Coronary artery (tissue), 2 donors: ENCODE data around the gene ZNF354C.
A peak's percentile ranks its signal among the peaks of the same experiment; 100 is the strongest.

Experiments
- DNase-seq: peaks from one replicate; pipeline ENCODE4 v3.0.0-alpha.2; 2017; ENCODE audit warnings: low spot score
- H3K27ac ChIP-seq, 2 donors: fragments of 200-600 bp; sonication (generic); one replicate each; pipeline ENCODE4 v1.5.1; 2016 to 2019
- H3K4me3 ChIP-seq: fragments of 200-600 bp; sonication (generic); 2 replicates; pipeline ENCODE4 v1.5.1; 2016; ENCODE audit warnings: mild to moderate bottlenecking, moderate library complexity
- TF ChIP-seq, protein P1 (sequence below): fragments of 200-600 bp; sonication (generic); IDR thresholded peaks from one replicate; pipeline ENCODE4 v1.5.1; 2019; ENCODE audit warnings: antibody characterized with exemption

ZNF354C gene

DNA sequence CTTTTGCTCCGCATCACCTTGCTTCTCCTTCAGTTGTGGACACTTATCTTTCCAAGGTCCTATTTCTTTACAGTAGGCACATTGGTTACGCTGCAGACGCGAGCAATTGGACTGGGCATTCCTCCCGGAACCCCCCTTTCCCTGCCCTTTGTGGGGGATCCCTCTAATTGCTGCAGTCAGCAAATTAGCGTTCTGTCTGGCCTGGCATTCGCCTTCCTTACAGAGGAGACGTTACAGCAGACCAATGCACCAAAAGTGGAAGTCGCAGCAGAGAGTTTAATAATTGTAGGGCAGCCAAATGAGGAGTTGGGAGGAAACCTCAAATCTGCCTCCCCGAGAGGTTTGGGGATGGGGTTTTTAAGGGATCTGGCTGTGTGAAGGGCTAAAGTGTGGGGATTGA, 5.3 kb upstream of the ZNF354C start:
- DNase-seq = no peak
- no peak overlapping the region for H3K27ac ChIP-seq
- H3K4me3 ChIP-seq = no peak overlapping the region
- TF ChIP-seq, protein P1, sequence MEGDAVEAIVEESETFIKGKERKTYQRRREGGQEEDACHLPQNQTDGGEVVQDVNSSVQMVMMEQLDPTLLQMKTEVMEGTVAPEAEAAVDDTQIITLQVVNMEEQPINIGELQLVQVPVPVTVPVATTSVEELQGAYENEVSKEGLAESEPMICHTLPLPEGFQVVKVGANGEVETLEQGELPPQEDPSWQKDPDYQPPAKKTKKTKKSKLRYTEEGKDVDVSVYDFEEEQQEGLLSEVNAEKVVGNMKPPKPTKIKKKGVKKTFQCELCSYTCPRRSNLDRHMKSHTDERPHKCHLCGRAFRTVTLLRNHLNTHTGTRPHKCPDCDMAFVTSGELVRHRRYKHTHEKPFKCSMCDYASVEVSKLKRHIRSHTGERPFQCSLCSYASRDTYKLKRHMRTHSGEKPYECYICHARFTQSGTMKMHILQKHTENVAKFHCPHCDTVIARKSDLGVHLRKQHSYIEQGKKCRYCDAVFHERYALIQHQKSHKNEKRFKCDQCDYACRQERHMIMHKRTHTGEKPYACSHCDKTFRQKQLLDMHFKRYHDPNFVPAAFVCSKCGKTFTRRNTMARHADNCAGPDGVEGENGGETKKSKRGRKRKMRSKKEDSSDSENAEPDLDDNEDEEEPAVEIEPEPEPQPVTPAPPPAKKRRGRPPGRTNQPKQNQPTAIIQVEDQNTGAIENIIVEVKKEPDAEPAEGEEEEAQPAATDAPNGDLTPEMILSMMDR = no peak

DNA sequence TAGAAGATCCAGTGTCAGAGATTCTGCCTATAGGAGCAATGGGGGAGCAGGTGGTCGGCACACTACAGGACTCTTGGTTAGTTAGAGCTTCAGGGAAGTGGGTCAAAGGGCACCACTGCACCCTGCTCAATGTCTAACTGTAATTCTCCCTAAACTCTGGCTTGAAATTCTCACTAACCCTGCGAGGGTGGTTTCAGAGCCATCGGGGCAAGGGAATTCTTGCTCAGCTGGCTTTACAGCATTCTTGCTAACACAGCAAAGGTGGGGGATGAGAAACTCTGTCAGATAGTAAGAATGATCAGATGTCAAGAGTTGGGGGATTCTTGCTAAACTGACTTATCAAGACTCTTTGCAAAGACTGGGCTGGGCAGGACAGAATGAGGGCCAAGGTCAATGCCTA, 4.7 kb upstream of the ZNF354C start:
- no peak overlapping the region for H3K4me3 ChIP-seq
- no peak for DNase-seq
- TF ChIP-seq, protein P1 = no peak
- H3K27ac ChIP-seq = no peak overlapping the region

DNA sequence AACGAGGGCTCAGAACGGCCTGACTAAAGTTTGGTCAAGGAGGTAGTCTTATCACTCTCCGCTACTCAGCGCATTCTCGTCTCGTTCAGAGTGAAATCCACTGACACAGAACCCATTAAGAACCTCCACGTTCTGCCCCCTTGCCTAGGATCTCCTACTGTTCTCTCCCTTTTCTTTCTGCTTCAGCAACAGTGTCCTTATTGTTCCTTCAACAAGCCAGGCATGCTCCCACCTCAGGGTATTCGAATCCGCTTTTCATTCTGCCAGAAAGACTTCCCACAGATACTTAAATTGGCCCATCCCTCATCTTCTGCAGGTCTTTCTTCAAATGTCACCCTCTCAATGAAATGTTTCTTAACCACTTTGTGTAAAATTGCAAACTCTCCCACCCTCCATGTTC, 4.3 kb upstream of the ZNF354C start:
- H3K27ac ChIP-seq = no peak overlapping the region
- TF ChIP-seq, protein P1 = no peak
- DNase-seq = no peak
- H3K4me3 ChIP-seq = no peak overlapping the region

DNA sequence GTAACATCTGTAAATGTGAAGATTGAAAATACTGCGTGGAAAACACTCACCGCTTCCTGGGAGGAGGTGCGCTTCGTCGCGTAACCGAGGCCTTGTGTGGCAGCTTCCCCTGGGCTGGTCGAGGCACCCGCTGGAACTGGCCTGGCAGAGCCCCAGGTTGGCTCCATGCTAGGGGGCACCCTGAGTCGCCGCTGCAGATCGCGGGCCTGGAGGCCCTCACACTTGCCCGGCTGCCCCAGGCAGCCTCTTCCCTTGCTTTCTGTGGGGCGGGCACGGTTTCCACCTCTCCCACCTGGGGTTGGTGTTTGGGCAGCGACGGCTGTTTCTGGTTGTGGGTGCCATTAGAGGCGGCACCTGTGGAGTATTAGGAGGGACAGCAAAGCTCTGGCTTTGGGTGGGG, 852 bp downstream of the ZNF354C start:
- Histone ChIP-seq H3K4me3 (peak overlapping the region; percentile 98), H3K27ac (peak overlapping the region in 1 of 2 donors; percentile 88)
- TF ChIP-seq, protein P1 = no peak
- DNase-seq = no peak

DNA sequence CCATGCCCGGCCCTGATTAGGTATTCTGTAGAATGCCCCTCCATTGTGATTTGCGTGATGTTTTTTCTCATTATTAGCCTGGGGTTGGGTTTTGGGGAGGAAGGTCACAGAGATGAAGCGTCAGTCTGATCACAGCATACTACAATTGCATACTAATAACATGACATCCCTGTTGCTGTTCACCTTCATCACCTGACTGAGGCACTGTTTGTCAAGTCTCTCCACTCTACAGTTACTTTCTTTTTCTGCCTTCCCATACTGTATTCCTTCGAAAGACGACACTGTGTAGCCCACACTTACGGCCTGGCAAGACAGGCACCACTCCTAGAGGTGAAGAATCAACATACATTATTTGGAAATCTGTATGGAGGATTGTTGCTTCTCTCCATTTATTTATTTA, 5.5 kb downstream of the ZNF354C start:
- H3K4me3 ChIP-seq = no peak overlapping the region
- no peak for DNase-seq
- TF ChIP-seq, protein P1 = no peak
- no peak overlapping the region for H3K27ac ChIP-seq

DNA sequence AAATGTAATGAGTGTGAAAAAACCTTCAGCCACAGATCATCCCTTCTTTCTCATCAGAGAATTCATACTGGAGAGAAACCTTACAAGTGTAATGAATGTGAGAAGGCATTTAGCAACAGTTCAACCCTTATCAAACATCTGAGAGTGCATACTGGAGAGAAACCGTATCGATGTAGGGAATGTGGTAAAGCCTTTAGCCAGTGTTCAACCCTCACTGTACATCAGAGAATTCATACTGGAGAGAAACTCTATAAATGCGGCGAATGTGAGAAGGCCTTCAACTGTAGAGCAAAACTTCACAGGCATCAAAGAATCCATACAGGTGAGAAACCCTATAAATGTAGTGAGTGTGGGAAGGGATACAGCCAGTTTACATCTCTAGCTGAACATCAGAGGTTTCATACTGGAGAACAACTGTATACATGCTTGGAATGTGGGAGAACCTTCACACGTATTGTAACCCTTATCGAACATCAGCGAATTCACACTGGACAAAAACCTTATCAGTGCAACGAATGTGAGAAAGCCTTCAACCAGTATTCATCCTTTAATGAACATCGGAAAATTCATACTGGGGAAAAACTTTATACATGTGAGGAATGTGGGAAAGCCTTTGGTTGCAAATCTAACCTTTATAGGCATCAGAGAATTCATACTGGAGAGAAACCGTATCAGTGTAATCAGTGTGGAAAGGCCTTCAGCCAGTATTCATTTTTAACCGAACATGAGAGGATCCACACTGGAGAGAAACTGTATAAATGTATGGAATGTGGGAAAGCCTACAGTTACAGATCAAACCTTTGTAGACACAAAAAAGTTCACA, 19.2 kb downstream of the ZNF354C start:
- Histone ChIP-seq H3K4me3 (peak overlapping the region; percentile 12), H3K27ac (no peak overlapping the region)
- no peak for DNase-seq
- TF ChIP-seq, protein P1 = no peak

DNA sequence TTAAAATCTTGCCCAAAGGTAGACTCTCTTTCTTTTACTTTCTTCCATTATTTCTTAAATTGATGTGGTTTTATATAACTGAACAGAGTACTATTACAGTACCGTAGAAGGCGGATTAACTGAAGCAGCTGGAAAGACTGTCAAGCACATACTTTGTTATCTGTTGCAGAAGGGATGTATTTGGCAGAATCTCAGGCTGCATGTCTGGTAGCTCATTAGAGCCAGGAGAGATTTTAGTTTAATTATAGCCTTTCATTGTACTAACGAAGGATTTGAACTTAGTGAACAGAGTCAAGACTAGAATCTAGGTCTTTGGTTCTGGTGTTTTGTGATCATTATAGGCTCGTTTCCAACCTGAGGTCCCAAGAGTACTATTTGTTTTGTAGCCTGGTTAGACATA, 20.6 kb downstream of the ZNF354C start:
- Histone ChIP-seq H3K4me3 (no peak overlapping the region), H3K27ac (no peak overlapping the region)
- TF ChIP-seq, protein P1 = no peak
- no peak for DNase-seq
